Measurements from ENCODE around the gene P2RX5.
"Not testable (repeated sequence)": the region's sequence is repeated elsewhere in the genome, so short reads cannot be mapped to it uniquely, and the experiment has no call there.

The P2RX5 gene

DNA sequence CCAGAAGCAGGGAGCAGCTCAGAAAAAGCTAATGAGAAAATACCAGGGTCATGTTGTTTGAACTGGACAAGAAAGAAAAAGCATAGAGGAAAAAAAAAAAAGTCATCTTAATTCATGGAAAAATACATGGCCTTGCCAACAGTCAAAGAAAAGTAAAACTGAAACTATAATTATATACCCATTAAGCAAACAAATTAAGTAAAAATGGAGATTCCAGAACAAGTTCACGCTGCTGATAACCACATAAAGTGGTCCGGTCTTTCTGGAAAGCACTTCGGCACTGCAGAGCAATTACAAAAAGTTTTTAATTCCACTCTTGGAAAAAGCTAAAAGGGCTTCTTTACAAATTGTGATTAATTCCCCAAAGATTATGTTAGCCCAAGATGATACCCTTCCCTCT, 12.4 kb upstream of the P2RX5 start:
- TF ChIP-seq, protein P1, sequence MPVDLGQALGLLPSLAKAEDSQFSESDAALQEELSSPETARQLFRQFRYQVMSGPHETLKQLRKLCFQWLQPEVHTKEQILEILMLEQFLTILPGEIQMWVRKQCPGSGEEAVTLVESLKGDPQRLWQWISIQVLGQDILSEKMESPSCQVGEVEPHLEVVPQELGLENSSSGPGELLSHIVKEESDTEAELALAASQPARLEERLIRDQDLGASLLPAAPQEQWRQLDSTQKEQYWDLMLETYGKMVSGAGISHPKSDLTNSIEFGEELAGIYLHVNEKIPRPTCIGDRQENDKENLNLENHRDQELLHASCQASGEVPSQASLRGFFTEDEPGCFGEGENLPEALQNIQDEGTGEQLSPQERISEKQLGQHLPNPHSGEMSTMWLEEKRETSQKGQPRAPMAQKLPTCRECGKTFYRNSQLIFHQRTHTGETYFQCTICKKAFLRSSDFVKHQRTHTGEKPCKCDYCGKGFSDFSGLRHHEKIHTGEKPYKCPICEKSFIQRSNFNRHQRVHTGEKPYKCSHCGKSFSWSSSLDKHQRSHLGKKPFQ (tag by site-specific recombination; IDR thresholded peaks at IDR 0.05): no peak
- TF ChIP-seq, protein P2, sequence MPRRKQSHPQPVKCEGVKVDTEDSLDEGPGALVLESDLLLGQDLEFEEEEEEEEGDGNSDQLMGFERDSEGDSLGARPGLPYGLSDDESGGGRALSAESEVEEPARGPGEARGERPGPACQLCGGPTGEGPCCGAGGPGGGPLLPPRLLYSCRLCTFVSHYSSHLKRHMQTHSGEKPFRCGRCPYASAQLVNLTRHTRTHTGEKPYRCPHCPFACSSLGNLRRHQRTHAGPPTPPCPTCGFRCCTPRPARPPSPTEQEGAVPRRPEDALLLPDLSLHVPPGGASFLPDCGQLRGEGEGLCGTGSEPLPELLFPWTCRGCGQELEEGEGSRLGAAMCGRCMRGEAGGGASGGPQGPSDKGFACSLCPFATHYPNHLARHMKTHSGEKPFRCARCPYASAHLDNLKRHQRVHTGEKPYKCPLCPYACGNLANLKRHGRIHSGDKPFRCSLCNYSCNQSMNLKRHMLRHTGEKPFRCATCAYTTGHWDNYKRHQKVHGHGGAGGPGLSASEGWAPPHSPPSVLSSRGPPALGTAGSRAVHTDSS (tag by site-specific recombination; IDR thresholded peaks at IDR 0.05): no peak
- CTCF ChIA-PET: no interaction called here
- Histone ChIP-seq H3K4me3 (ENCODE audit: low read depth, low read length) (no peak overlapping the region), H3K4me1 (ENCODE audit: control insufficient read depth, insufficient read depth, low read length) (no peaks in the 10 kb centered on the region; the same call in 1 of the 2 replicates), H3K9me3 (ENCODE audit: control insufficient read depth, insufficient read depth, low read depth, low read length) (no peaks in the 10 kb centered on the region), H3K27ac (ENCODE audit: extremely low read depth, low read depth, low read length) (no peak overlapping the region), H3K36me3 (ENCODE audit: control insufficient read depth in 2 of 2, insufficient read depth in 1 of 2, low read length in 2 of 2) (peaks cover 16 to 20% of the 10 kb centered on the region in 2 experiments)
- POLR2A ChIA-PET: interaction anchor here (1.1 kb wide), 1 partner anchor 8 kb away, joined by 3 read pairs; no protein-coding TSS in a partner anchor

DNA sequence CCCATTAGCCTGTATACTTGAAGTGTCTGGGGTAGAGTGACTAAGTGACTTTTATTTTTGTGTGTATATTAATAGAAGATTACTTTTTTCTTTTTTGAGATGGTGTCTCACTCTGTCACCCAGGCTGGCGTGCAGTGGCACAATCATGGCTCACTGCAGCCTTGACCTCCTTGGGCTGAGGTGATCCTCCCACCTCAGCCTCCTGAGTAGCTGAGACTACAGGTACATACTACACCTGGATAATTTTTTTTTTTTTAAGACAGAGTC, 9.7 kb upstream of the P2RX5 start:
- CTCF ChIA-PET: interaction anchor here (0.7 to 1.7 kb wide), 4 partner anchors 14 to 144 kb away, joined by 3 to 8 read pairs (median 4); no protein-coding TSS in a partner anchor
- not testable (repeated sequence) for H3K4me1 ChIP-seq (ENCODE audit: control insufficient read depth, insufficient read depth, low read length); H3K27ac ChIP-seq (ENCODE audit: extremely low read depth, low read depth, low read length); H3K9me3 ChIP-seq (ENCODE audit: control insufficient read depth, insufficient read depth, low read depth, low read length); H3K4me3 ChIP-seq (ENCODE audit: low read depth, low read length)
- POLR2A ChIA-PET: interaction anchor here (1.7 kb wide), 1 partner anchor 17 kb away, joined by 4 read pairs; no protein-coding TSS in a partner anchor
- peaks cover 0 to 11% of the 10 kb centered on the region in 2 experiments; a peak in 1 of 3 replicates for H3K36me3 ChIP-seq (ENCODE audit: control insufficient read depth in 2 of 2, insufficient read depth in 1 of 2, low read length in 2 of 2)

DNA sequence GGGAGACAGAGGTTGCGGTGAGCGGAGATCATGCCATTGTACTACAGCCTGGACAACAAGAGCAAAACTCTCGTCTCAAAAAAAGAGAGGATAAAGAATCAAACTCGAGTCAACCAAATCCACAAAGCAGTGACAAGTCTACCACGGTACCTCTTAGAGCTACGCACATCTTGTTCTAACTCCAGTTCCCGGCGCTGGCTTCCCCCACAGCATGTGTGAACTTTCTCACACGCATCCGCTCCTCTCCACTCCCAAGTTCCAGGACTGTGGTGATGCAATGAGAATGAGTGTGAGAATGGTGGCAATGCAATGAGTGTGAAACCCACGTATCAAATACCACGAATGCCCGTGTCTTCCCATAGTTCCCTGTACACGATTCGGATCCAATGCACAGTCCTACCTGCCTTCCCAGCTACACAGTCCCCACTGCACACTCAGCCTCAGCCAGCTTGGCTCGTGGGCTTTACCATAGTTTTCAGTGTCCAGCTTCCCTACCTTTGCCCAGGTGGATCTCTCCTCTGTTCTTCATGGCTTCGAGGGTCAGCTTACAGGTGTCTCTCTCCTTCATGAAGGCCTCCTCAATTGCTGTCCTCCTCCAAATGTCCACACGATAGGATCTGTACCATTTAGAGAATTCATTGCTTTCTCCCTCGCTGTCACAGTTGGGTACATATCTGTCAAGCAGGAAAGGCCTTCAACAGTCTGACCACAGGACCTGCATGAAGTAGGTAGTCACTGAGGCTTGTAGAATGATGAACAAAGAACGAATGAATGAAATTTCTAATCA, 9.2 kb upstream of the P2RX5 start:
- ChIA-PET POLR2A (no interaction called here), CTCF (interaction anchor here (0.6 to 1.5 kb wide), 3 partner anchors 11 to 194 kb away, joined by 3 to 8 read pairs (median 3); no protein-coding TSS in a partner anchor)
- Histone ChIP-seq H3K27ac (ENCODE audit: extremely low read depth, low read depth, low read length) (no peak overlapping the region), H3K9me3 (ENCODE audit: control insufficient read depth, insufficient read depth, low read depth, low read length) (no peaks in the 10 kb centered on the region), H3K4me1 (ENCODE audit: control insufficient read depth, insufficient read depth, low read length) (no peaks in the 10 kb centered on the region; the same call in 1 of the 2 replicates), H3K36me3 (ENCODE audit: control insufficient read depth in 2 of 2, insufficient read depth in 1 of 2, low read length in 2 of 2) (peaks cover 0 to 11% of the 10 kb centered on the region in 2 experiments; a peak in 1 of 3 replicates), H3K4me3 (ENCODE audit: low read depth, low read length) (no peak overlapping the region)
- TF ChIP-seq ZNF600 (tag by site-specific recombination; IDR thresholded peaks at IDR 0.05) (no peak), TCF7L2 (IDR thresholded peaks at IDR 0.05; ENCODE audit: borderline replicate concordance, low read depth, low read length) (no peak), KLF9 (tag by site-specific recombination; IDR thresholded peaks at IDR 0.05; ENCODE audit: low read depth) (no peak), ZNF558 (tag by site-specific recombination; IDR thresholded peaks at IDR 0.05) (no peak), ZNF433 (tag by site-specific recombination; IDR thresholded peaks at IDR 0.05; ENCODE audit: low read depth) (no peak), ZNF660 (tag by site-specific recombination; IDR thresholded peaks at IDR 0.05) (no peak), HOXD13 (CRISPR knock-in tag; IDR thresholded peaks at IDR 0.05; ENCODE audit: borderline replicate concordance) (no peak), ZFHX2 (tag by site-specific recombination; conservative IDR thresholded peaks at IDR 0.05) (no peak)
- TF ChIP-seq, protein P3, sequence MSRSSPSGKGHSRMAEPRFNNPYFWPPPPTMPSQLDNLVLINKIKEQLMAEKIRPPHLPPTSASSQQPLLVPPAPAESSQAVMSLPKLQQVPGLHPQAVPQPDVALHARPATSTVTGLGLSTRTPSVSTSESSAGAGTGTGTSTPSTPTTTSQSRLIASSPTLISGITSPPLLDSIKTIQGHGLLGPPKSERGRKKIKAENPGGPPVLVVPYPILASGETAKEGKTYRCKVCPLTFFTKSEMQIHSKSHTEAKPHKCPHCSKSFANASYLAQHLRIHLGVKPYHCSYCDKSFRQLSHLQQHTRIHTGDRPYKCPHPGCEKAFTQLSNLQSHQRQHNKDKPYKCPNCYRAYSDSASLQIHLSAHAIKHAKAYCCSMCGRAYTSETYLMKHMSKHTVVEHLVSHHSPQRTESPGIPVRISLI (tag by site-specific recombination; IDR thresholded peaks at IDR 0.05): no peak

DNA sequence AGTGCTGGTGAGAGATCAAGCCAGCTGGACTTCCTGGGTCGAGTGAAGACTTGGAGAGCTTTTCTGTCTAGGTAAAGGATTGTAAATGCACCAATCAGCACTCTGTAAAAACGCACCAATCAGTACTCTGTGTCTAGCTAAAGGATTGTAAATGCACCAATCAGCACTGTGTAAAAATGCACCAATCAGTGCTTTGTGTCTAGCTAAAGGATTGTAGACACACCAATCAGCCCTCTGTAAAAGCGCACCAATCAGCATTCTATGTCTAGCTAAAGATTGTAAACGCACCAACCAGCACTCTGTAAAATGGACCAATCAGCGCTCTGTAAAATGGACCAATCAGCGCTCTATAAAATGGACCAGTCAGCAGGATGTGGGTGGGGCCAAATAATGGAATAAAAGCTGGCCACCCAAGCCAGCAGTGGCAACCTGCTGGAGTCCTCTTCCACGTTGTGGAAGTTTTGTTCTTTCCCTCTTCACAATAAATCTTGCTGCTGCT, 6.1 kb upstream of the P2RX5 start:
- H3K36me3 ChIP-seq (ENCODE audit: control insufficient read depth in 2 of 2, insufficient read depth in 1 of 2, low read length in 2 of 2): peaks cover 0 to 11% of the 10 kb centered on the region in 2 experiments; a peak in 1 of 3 replicates
- H3K27ac ChIP-seq (ENCODE audit: extremely low read depth, low read depth, low read length); H3K4me1 ChIP-seq (ENCODE audit: control insufficient read depth, insufficient read depth, low read length); H3K4me3 ChIP-seq (ENCODE audit: low read depth, low read length); H3K9me3 ChIP-seq (ENCODE audit: control insufficient read depth, insufficient read depth, low read depth, low read length); POLR2A ChIA-PET: not testable (repeated sequence)
- CTCF ChIA-PET: interaction anchor here (1.0 kb wide), 1 partner anchor 36 kb away, joined by 3 read pairs; no protein-coding TSS in a partner anchor

All from HEK293 (cell line).